ENCODE results near the gene OR1L1. TPM values are rescaled to one million over a fixed set of nuclear protein-coding genes. Genes with fewer than 3 reads are reported as not detected.

The OR1L1 gene, protein sequence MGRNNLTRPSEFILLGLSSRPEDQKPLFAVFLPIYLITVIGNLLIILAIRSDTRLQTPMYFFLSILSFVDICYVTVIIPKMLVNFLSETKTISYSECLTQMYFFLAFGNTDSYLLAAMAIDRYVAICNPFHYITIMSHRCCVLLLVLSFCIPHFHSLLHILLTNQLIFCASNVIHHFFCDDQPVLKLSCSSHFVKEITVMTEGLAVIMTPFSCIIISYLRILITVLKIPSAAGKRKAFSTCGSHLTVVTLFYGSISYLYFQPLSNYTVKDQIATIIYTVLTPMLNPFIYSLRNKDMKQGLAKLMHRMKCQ
- total RNA-seq (2022; extraction: Qiagen RNA extraction; ENCODE audit: low read depth), result not detected in 5 replicates

DNA sequence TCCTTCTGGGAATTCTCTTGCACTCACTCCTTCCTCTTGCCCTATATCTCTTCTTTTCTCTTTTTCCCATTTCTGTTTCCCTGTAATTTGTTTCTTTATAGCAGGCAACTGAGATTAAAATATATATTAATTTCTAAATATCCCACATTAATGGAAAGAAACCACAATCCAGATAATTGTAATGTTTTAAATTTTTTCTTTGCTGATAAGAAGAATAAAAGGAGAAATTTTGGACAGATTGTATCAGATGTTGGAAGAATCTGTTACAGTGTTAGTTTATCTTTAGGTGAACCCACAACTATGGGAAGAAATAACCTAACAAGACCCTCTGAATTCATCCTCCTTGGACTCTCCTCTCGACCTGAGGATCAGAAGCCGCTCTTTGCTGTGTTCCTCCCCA is at the start of gene OR1L1:
Gene OR1L1 (plus strand): TSS at position 301 of the 400 bp plus-strand sequence. CDS start 0 bp downstream, at position 301.

DNA sequence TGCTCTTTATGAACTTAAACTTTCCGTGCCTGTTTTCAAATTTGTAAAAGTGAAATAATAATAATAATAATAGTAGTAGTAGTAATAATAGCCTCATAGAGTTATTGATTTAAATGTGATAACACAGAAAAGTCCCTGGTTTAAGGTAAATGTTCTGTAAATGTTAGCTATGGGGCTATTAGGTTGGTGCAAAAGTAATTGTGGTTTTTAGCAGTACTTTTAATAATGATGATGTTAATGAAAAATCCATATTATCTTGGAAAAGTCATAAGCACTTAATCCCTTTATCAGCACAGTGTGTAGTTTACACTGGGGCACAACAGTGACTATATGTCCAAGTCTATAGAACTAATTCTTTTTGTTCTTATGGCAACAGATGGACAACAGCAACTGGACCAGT is 47.2 kb upstream of the OR1L1 start, which contains the start of gene OR1Q1:
Gene OR1Q1 (plus strand): TSS at position 377 of the 400 bp plus-strand sequence. CDS start 0 bp downstream, at position 377.

DNA sequence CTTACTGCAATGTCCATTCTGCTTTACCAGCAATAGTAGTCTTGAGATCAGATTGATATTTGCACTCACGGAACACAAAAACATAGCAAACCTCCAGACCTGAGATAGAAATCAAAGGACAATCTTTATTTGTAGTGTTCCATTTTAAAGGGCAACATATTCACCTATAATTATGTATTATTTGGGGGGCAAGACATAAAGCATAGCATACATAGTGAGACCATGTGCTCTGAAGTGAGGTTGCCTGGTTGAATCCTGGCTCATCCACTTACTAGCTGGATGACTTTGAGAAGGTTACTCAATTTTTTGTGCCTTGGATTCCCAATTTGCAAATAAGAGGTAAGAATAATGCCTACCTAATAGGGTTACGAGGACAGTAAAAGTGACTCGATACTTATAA is 4.0 kb upstream of the OR1L1 start, which contains the start of gene OR1B1:
Gene OR1B1 (minus strand): TSS at position 101 of the 400 bp plus-strand sequence.

Other genes with a start within 250 kb of the OR1L1 start
- gene OR1J1, start 183.8 kb upstream of the OR1L1 start, total RNA-seq (2022; extraction: Qiagen RNA extraction; ENCODE audit: low read depth), result not detected in 5 replicates
- 0.10 TPM in 1 of 5 replicates, not detected in the others for gene OR1J2, start 150.9 kb upstream of the OR1L1 start, total RNA-seq (2022; extraction: Qiagen RNA extraction; ENCODE audit: low read depth)
- gene OR1J4, start 142.6 kb upstream of the OR1L1 start, total RNA-seq (2022; extraction: Qiagen RNA extraction; ENCODE audit: low read depth), result 0.14 TPM in 1 of 5 replicates, not detected in the others
- gene OR1N1, start 134.4 kb upstream of the OR1L1 start, total RNA-seq (2022; extraction: Qiagen RNA extraction; ENCODE audit: low read depth), result not detected in 5 replicates
- gene OR1N2, start 108.6 kb upstream of the OR1L1 start, total RNA-seq (2022; extraction: Qiagen RNA extraction; ENCODE audit: low read depth), result not detected in 5 replicates
- gene OR1L8, start 78.3 kb upstream of the OR1L1 start, total RNA-seq (2022; extraction: Qiagen RNA extraction; ENCODE audit: low read depth), result not detected in 5 replicates
- gene OR1Q1, start 47.0 kb upstream of the OR1L1 start, total RNA-seq (2022; extraction: Qiagen RNA extraction; ENCODE audit: low read depth), result not detected in 5 replicates
- gene OR1B1, start 4.1 kb upstream of the OR1L1 start, total RNA-seq (2022; extraction: Qiagen RNA extraction; ENCODE audit: low read depth), result not detected in 5 replicates
- gene OR1L3, start 13.4 kb downstream of the OR1L1 start, total RNA-seq (2022; extraction: Qiagen RNA extraction; ENCODE audit: low read depth), result not detected in 5 replicates
- gene OR1L4, start 62.3 kb downstream of the OR1L1 start, total RNA-seq (2022; extraction: Qiagen RNA extraction; ENCODE audit: low read depth), result not detected in 5 replicates
- not detected in 5 replicates for gene OR1L6, start 80.6 kb downstream of the OR1L1 start, total RNA-seq (2022; extraction: Qiagen RNA extraction; ENCODE audit: low read depth)
- gene OR5C1, start 127.2 kb downstream of the OR1L1 start, total RNA-seq (2022; extraction: Qiagen RNA extraction; ENCODE audit: low read depth), result not detected in 5 replicates
- not detected in 5 replicates for gene OR1K1, start 138.4 kb downstream of the OR1L1 start, total RNA-seq (2022; extraction: Qiagen RNA extraction; ENCODE audit: low read depth)
- gene PDCL, start 166.9 kb downstream of the OR1L1 start, total RNA-seq (2022; extraction: Qiagen RNA extraction; ENCODE audit: low read depth), result 16.6 to 21.0 TPM (median 20.1 TPM) in 5 replicates
- 19.5 to 28.0 TPM (median 23.8 TPM) in 5 replicates for gene RC3H2, start 243.6 kb downstream of the OR1L1 start, total RNA-seq (2022; extraction: Qiagen RNA extraction; ENCODE audit: low read depth)